Activated CD8-positive, alpha-beta memory T cell treated with anti-CD3 and anti-CD28 coated beads, Interleukin-2, amount 50 U/mL, for 24 hours (primary cell): Measurements from ENCODE around the gene GBP2.
"Not testable (repeated sequence)": the region's sequence is repeated elsewhere in the genome, so short reads cannot be mapped to it uniquely, and the experiment has no call there.

ENCODE experiments used
- DNase-seq: peaks from one replicate; pipeline ENCODE4 v3.0.0-alpha.2; 2020; ENCODE audit errors: extremely low read depth

GBP2 gene

GRCh38 chr1:89125913-89126580, at the start of gene GBP2:
Gene GBP2, minus strand, starts transcription at chr1:89126114. Its CDS starts 4,148 bp downstream, at chr1:89121966.
- DNase-seq: no peak

GRCh38 chr1:89174491-89174890, 48.6 kb upstream of the GBP2 start:
- DNase-seq: no peak

- no peak for DNase-seq
Observed at GRCh38 chr1:89172468-89173143, 46.7 kb upstream of the GBP2 start.

GRCh38 chr1:89171067-89171438, 45.1 kb upstream of the GBP2 start:
- no peak for DNase-seq

- DNase-seq: no peak
Observed at GRCh38 chr1:89170170-89171066, 44.5 kb upstream of the GBP2 start.

- DNase-seq: no peak
Observed at GRCh38 chr1:89169166-89169565, 43.3 kb upstream of the GBP2 start.

- DNase-seq: no peak
Observed at GRCh38 chr1:89167590-89168230, 41.8 kb upstream of the GBP2 start.

GRCh38 chr1:89166705-89167104, 40.8 kb upstream of the GBP2 start:
- no peak for DNase-seq

GRCh38 chr1:89165811-89166210, 39.9 kb upstream of the GBP2 start:
- no peak for DNase-seq

GRCh38 chr1:89151047-89151446, 25.1 kb upstream of the GBP2 start:
- DNase-seq: no peak

GRCh38 chr1:89149976-89150375, 24.1 kb upstream of the GBP2 start:
- DNase-seq: no peak

GRCh38 chr1:89149229-89149628, 23.3 kb upstream of the GBP2 start:
- DNase-seq: no peak

GRCh38 chr1:89147678-89148658, 22.1 kb upstream of the GBP2 start:
- no peak for DNase-seq

GRCh38 chr1:89146721-89147120, 20.8 kb upstream of the GBP2 start:
- no peak for DNase-seq

- DNase-seq: no peak
Observed at GRCh38 chr1:89143484-89143883, 17.6 kb upstream of the GBP2 start.

GRCh38 chr1:89142160-89142559, 16.2 kb upstream of the GBP2 start:
- no peak for DNase-seq

- no peak for DNase-seq
Observed at GRCh38 chr1:89133747-89134146, 7.8 kb upstream of the GBP2 start.

GRCh38 chr1:89130716-89131115, 4.8 kb upstream of the GBP2 start:
- no peak for DNase-seq

- no peak for DNase-seq
Observed at GRCh38 chr1:89129911-89130310, 4.0 kb upstream of the GBP2 start.

GRCh38 chr1:89128003-89128458, 2.1 kb upstream of the GBP2 start:
- not testable (repeated sequence) for DNase-seq
